GM18526 (cell line): Measurements from ENCODE around the gene SV2B.

Source experiments
- POLR2A ChIP-seq: IDR thresholded peaks from 3 replicates; pipeline ENCODE4 v1.6.1; 2011; ENCODE audit not compliant: insufficient read length; ENCODE audit errors: extremely low read depth

The SV2B gene

GRCh38 chr15:91193378-91193720 is 93.3 kb downstream of the SV2B start:
- TF ChIP-seq POLR2A, result no peak

GRCh38 chr15:91196127-91196526 is 96.1 kb downstream of the SV2B start:
- no peak for TF ChIP-seq POLR2A

- no peak for TF ChIP-seq POLR2A
These were observed 96.7 kb downstream of the SV2B start for GRCh38 chr15:91196768-91197167.

- TF ChIP-seq POLR2A, result no peak
These were observed 99.5 kb downstream of the SV2B start for GRCh38 chr15:91199511-91199910.

GRCh38 chr15:91200101-91200754 is 100.2 kb downstream of the SV2B start:
- TF ChIP-seq POLR2A, result no peak

- no peak for TF ChIP-seq POLR2A
These were observed 102.5 kb downstream of the SV2B start for GRCh38 chr15:91202510-91203102.

GRCh38 chr15:91203619-91204203 is 103.7 kb downstream of the SV2B start:
- no peak for TF ChIP-seq POLR2A

- no peak for TF ChIP-seq POLR2A
These were observed 108.3 kb downstream of the SV2B start for GRCh38 chr15:91208371-91208770.

- no peak for TF ChIP-seq POLR2A
These were observed 109.3 kb downstream of the SV2B start for GRCh38 chr15:91209318-91209717.

- TF ChIP-seq POLR2A, result no peak
These were observed 109.7 kb downstream of the SV2B start for GRCh38 chr15:91209726-91210125.

- no peak for TF ChIP-seq POLR2A
These were observed 114.9 kb downstream of the SV2B start for GRCh38 chr15:91214675-91215590.

GRCh38 chr15:91216000-91216399 is 115.9 kb downstream of the SV2B start:
- TF ChIP-seq POLR2A, result no peak

GRCh38 chr15:91219206-91219605 is 119.1 kb downstream of the SV2B start:
- TF ChIP-seq POLR2A, result no peak

GRCh38 chr15:91222052-91222451 is 122.0 kb downstream of the SV2B start:
- no peak for TF ChIP-seq POLR2A

GRCh38 chr15:91223863-91224262 is 123.8 kb downstream of the SV2B start:
- TF ChIP-seq POLR2A, result no peak
